GM23248 (cell line): Measurements from ENCODE around the gene CCDC24. TPM values are rescaled to one million over a fixed set of nuclear protein-coding genes. Genes with fewer than 3 reads are reported as not detected.
A peak's percentile ranks its signal among the peaks of the same experiment; 100 is the strongest.

Experiments used
- DNase-seq: peaks from one replicate; pipeline ENCODE4 v3.0.0-alpha.2; 2015
- H2AFZ ChIP-seq: fragments of 200-600 bp; sonication (generic); 2 replicates; pipeline ENCODE4 v1.6.1; 2016; ENCODE audit warnings: antibody characterized with exemption
- H3F3A ChIP-seq: fragments of 200-600 bp; sonication (generic); 2 replicates; pipeline ENCODE4 v1.6.1; 2016; ENCODE audit warnings: mild to moderate bottlenecking, antibody characterized with exemption, mixed run types; ENCODE audit not compliant: insufficient read depth
- H3K27ac ChIP-seq: fragments of 200-600 bp; sonication (generic); 2 replicates; pipeline ENCODE4 v1.5.1; 2016; ENCODE audit warnings: mild to moderate bottlenecking
- H3K27me3 ChIP-seq: fragments of 200-600 bp; sonication (generic); replicated peaks from 2 replicates; pipeline ENCODE4 v1.6.1; 2016; ENCODE audit warnings: mild to moderate bottlenecking; ENCODE audit not compliant: insufficient read depth
- H3K36me3 ChIP-seq: fragments of 200-600 bp; sonication (generic); 2 replicates; pipeline ENCODE4 v1.6.1; 2016; ENCODE audit warnings: low read depth, mild to moderate bottlenecking
- H3K4me1 ChIP-seq: fragments of 200-600 bp; sonication (generic); 2 replicates; pipeline ENCODE4 v1.6.1; 2016; ENCODE audit warnings: mild to moderate bottlenecking; ENCODE audit not compliant: insufficient read depth
- H3K4me2 ChIP-seq: fragments of 200-600 bp; sonication (generic); one replicate; pipeline ENCODE4 v1.6.1; 2016; ENCODE audit warnings: mild to moderate bottlenecking; ENCODE audit not compliant: unreplicated experiment
- H3K4me3 ChIP-seq: fragments of 200-600 bp; sonication (generic); 2 replicates; pipeline ENCODE4 v1.5.1; 2016; ENCODE audit warnings: mild to moderate bottlenecking
- H3K79me2 ChIP-seq: fragments of 200-600 bp; sonication (generic); 2 replicates; pipeline ENCODE4 v1.6.1; 2016; ENCODE audit warnings: mild to moderate bottlenecking; ENCODE audit not compliant: insufficient read depth
- H3K9ac ChIP-seq: fragments of 200-600 bp; sonication (generic); 2 replicates; pipeline ENCODE4 v1.6.1; 2016; ENCODE audit warnings: mild to moderate bottlenecking
- H3K9me2 ChIP-seq: fragments of 200-600 bp; sonication (generic); 2 replicates; pipeline ENCODE4 v1.6.1; 2016; ENCODE audit warnings: mixed run types, mild to moderate bottlenecking, moderate library complexity; ENCODE audit not compliant: insufficient read depth
- H3K9me3 ChIP-seq: fragments of 200-600 bp; sonication (generic); one replicate; pipeline ENCODE4 v1.6.1; 2017; ENCODE audit warnings: low read depth
- H4K20me1 ChIP-seq: fragments of 200-600 bp; sonication (generic); 2 replicates; pipeline ENCODE4 v1.6.0; 2016; ENCODE audit not compliant: insufficient read depth
- EZH2 ChIP-seq: fragments of 200-600 bp; sonication (generic); IDR thresholded peaks from 2 replicates; pipeline ENCODE4 v1.6.1; 2018; ENCODE audit warnings: antibody characterized with exemption, mild to moderate bottlenecking; ENCODE audit not compliant: insufficient read depth, poor library complexity, severe bottlenecking
- EZH2phosphoT487 ChIP-seq: fragments of 200-600 bp; sonication (generic); IDR thresholded peaks from 2 replicates; pipeline ENCODE4 v1.6.1; 2018; ENCODE audit warnings: antibody characterized with exemption, moderate library complexity, mild to moderate bottlenecking, low read depth; ENCODE audit not compliant: insufficient read depth
- WGBS, 2 experiments: methylation state at CpG; one replicate each; pipeline ENCODE4 v1.1.6; 2015 to 2017; ENCODE audit warnings: low lambda C conversion rate in 2 of 2, low coverage in 1 of 2; ENCODE audit errors: missing lambda C conversion rate in 2 of 2; 5-methylcytosine and 5-hydroxymethylcytosine counted together
- in situ Hi-C: fragments of 300-500 bp; cut with MboI; formaldehyde crosslinking; loops from 2 replicates; pipeline ENCODE4 v1.15.0; 2020
- polyA plus RNA-seq: library from polyadenylated mRNA; unstranded; fragments of >200 nt; fragmentation: Nextera tagmentation; extraction: Ambion mirVana; gene quantifications from 2 replicates; pipeline ENCODE4 v1.2.1, GENCODE V29; 2016
- total RNA-seq: library from RNA; depleted of rRNA; stranded (reverse); fragments of >200 nt; shearing (Covaris generic); gene quantifications from 2 replicates; pipeline ENCODE4 v1.2.3, GENCODE V29; 2014

The CCDC24 gene
- total and polyA plus RNA-seq, 2 experiments from 2014 or later, result 3.1 to 4.3 TPM

GRCh38 chr1:43992232-43992995, 1.0 kb downstream of the CCDC24 start:
- in situ Hi-C loops, result no loop called here
- peak overlapping the region; percentile 86 for H3K4me2 ChIP-seq
- H2AFZ ChIP-seq, result peak overlapping the region; percentile 74; the same call in 1 of the 2 replicates
- TF ChIP-seq EZH2phosphoT487 (no peak), EZH2 (no peak)
- H3K27ac ChIP-seq, result no peak overlapping the region
- no peaks in the 10 kb centered on the region for H3K27me3 ChIP-seq
- no peaks in the 10 kb centered on the region for H3K9me2 ChIP-seq
- DNase-seq, result no peak
- H3F3A ChIP-seq, result peaks cover 25% of the 10 kb centered on the region; the same call in 1 of the 2 replicates
- H3K9me3 ChIP-seq, result no peaks in the 10 kb centered on the region
- 68 to 73% methylated on average over 10 to 11 of the region's 11 CpGs for WGBS, 2 experiments
- no peaks in the 10 kb centered on the region for H3K79me2 ChIP-seq
- peak overlapping the region; percentile 84 for H3K9ac ChIP-seq
- H3K4me1 ChIP-seq, result peaks cover 12% of the 10 kb centered on the region
- no peaks in the 10 kb centered on the region for H4K20me1 ChIP-seq
- H3K4me3 ChIP-seq, result peak overlapping the region; percentile 74
- no peaks in the 10 kb centered on the region for H3K36me3 ChIP-seq

DNA sequence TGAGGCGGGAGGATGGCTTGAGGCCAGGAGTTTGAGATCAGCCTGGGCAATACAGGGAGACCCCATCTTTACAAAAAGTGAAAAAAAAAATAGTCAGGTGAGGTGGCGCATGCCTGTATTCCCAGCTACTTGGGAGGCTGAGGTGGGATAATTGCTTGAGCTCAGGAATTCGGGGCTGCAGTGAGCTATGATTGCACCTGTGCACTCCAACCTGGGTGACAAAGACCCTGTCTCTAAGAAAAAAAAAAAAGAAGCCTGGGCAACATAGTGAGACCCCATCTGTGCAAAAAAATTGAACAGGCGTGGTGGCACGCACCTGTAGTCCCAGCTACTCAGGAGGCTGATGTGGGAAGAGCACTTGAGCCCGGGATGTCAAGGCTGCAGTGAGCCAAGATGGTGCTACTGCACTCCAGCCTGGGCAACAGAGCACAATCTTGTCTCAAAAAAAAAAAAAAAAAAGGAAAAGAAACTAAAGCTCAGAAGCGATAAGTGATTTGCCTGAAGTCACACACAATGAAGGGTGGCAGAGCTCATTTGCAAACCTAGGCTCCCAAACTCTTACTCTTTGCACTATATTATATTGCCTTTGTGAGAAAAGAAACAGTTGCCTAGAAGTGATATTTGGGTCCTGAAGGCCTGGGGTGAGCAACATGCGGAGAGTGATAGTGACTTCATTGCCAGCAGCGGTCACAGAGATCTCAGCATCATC, 2.0 kb downstream of the CCDC24 start:
- no peaks in the 10 kb centered on the region for H3K9me3 ChIP-seq
- in situ Hi-C loops, result no loop called here
- H3K27me3 ChIP-seq, result no peaks in the 10 kb centered on the region
- 94 to 97% methylated on average over 9 of the region's 9 CpGs for WGBS, 2 experiments
- TF ChIP-seq EZH2phosphoT487, result no peak
- no peak for TF ChIP-seq EZH2
- H3K4me2 ChIP-seq, result no peak overlapping the region
- no peaks in the 10 kb centered on the region for H4K20me1 ChIP-seq
- DNase-seq, result no peak
- H3K9me2 ChIP-seq, result no peaks in the 10 kb centered on the region
- no peak overlapping the region for H3K4me3 ChIP-seq
- peaks cover 12% of the 10 kb centered on the region for H3K4me1 ChIP-seq
- no peak overlapping the region for H3K27ac ChIP-seq
- H3K36me3 ChIP-seq, result no peaks in the 10 kb centered on the region
- H3K9ac ChIP-seq, result no peak overlapping the region
- no peaks in the 10 kb centered on the region for H3K79me2 ChIP-seq
- H2AFZ ChIP-seq, result no peak overlapping the region
- peaks cover 25% of the 10 kb centered on the region; the same call in 1 of the 2 replicates for H3F3A ChIP-seq

- DNase-seq, result no peak
- no peaks in the 10 kb centered on the region for H3K79me2 ChIP-seq
- peaks cover 12% of the 10 kb centered on the region for H3K4me1 ChIP-seq
- H2AFZ ChIP-seq, result no peak overlapping the region
- in situ Hi-C loops, result no loop called here
- H3K9ac ChIP-seq, result no peak overlapping the region
- H4K20me1 ChIP-seq, result no peaks in the 10 kb centered on the region
- no peaks in the 10 kb centered on the region for H3K9me2 ChIP-seq
- no peak overlapping the region for H3K4me2 ChIP-seq
- no peaks in the 10 kb centered on the region for H3K36me3 ChIP-seq
- peaks cover 18% of the 10 kb centered on the region; the same call in 1 of the 2 replicates for H3F3A ChIP-seq
- TF ChIP-seq EZH2phosphoT487, result no peak
- TF ChIP-seq EZH2, result no peak
- no peaks in the 10 kb centered on the region for H3K27me3 ChIP-seq
- WGBS, 2 experiments, result 78 to 83% methylated on average over 7 of the region's 7 CpGs
- H3K9me3 ChIP-seq, result no peaks in the 10 kb centered on the region
- H3K27ac ChIP-seq, result no peak overlapping the region
- no peak overlapping the region for H3K4me3 ChIP-seq
Observed at GRCh38 chr1:43994071-43994470, 2.7 kb downstream of the CCDC24 start.

GRCh38 chr1:43994794-43995790, 3.7 kb downstream of the CCDC24 start:
- 68 to 78% methylated on average over 15 of the region's 15 CpGs for WGBS, 2 experiments
- no peak overlapping the region for H3K4me3 ChIP-seq
- no peaks in the 10 kb centered on the region for H3K36me3 ChIP-seq
- no peak overlapping the region for H3K4me2 ChIP-seq
- in situ Hi-C loops, result no loop called here
- H4K20me1 ChIP-seq, result no peaks in the 10 kb centered on the region
- DNase-seq, result peak; percentile 63
- no peak overlapping the region for H3K27ac ChIP-seq
- TF ChIP-seq EZH2, result no peak
- H3K27me3 ChIP-seq, result no peaks in the 10 kb centered on the region
- no peak overlapping the region for H3K9ac ChIP-seq
- peaks cover 12% of the 10 kb centered on the region for H3K4me1 ChIP-seq
- no peak overlapping the region for H2AFZ ChIP-seq
- no peaks in the 10 kb centered on the region for H3K9me3 ChIP-seq
- no peaks in the 10 kb centered on the region for H3K9me2 ChIP-seq
- no peaks in the 10 kb centered on the region for H3K79me2 ChIP-seq
- peaks cover 11% of the 10 kb centered on the region; the same call in 1 of the 2 replicates for H3F3A ChIP-seq
